CD4-positive, CD25-positive, alpha-beta regulatory T cell (primary cell): Measurements from ENCODE around the gene FAM76A. TPM values are rescaled to one million over a fixed set of nuclear protein-coding genes. Genes with fewer than 3 reads are reported as not detected.

Experiments used
- ATAC-seq, 2 donors: fragments of 150-1000 bp; cut with Tn5 transposase; one replicate each; pipeline ENCODE4 v1.10.0; 2021; ENCODE audit warnings: low read depth in 2 of 2, moderate number of reproducible peaks in 2 of 2, moderate library complexity in 1 of 2
- DNase-seq, 3 donors: peaks; one replicate each; pipeline versions ENCODE4 v3.0.0 to v3.0.0-alpha.2; 2012 to 2022; ENCODE audit warnings: mixed read lengths in 1 of 3
- H3K27ac ChIP-seq: one replicate; pipeline ENCODE4 v1.7.0; 2013; ENCODE audit warnings: mild to moderate bottlenecking, low read length; ENCODE audit not compliant: insufficient read depth, poor library complexity, severe bottlenecking
- H3K27me3 ChIP-seq: one replicate; pipeline ENCODE4 v1.7.0; 2013; ENCODE audit warnings: low read length; ENCODE audit not compliant: control insufficient read depth, insufficient read depth
- H3K36me3 ChIP-seq: one replicate; pipeline ENCODE4 v1.7.0; 2013; ENCODE audit warnings: mild to moderate bottlenecking, low read length, moderate library complexity; ENCODE audit not compliant: control insufficient read depth, insufficient read depth
- H3K4me1 ChIP-seq: 2 replicates; pipeline ENCODE4 v1.7.0; 2013; ENCODE audit warnings: mild to moderate bottlenecking, low read length; ENCODE audit not compliant: insufficient read depth, control insufficient read depth, poor library complexity, severe bottlenecking
- H3K4me3 ChIP-seq: one replicate; pipeline ENCODE4 v1.7.0; 2013; ENCODE audit warnings: low read depth, mild to moderate bottlenecking, low read length, moderate library complexity
- H3K9me3 ChIP-seq, 2 experiments: 1 replicate in 1 of 2; 2 replicates in 1 of 2; pipeline ENCODE4 v1.7.0; 2013; ENCODE audit warnings: low read length in 2 of 2, mild to moderate bottlenecking in 1 of 2, moderate library complexity in 1 of 2; ENCODE audit not compliant: control insufficient read depth in 2 of 2
- H3K27ac Mint-ChIP-seq, 3 donors: one replicate each; pipeline ENCODE4 v1.8.0; 2020 to 2022; ENCODE audit warnings: mild to moderate bottlenecking in 3 of 3, mixed read lengths in 3 of 3, moderate library complexity in 2 of 3
- H3K27me3 Mint-ChIP-seq: one replicate; pipeline ENCODE4 v1.8.0; 2022; ENCODE audit warnings: mild to moderate bottlenecking, mixed read lengths
- H3K36me3 Mint-ChIP-seq: one replicate; pipeline ENCODE4 v1.8.0; 2020; ENCODE audit warnings: mixed read lengths
- H3K4me1 Mint-ChIP-seq, 4 donors: one replicate each; pipeline ENCODE4 v1.8.0; 2020 to 2022; ENCODE audit warnings: mixed read lengths in 4 of 4, mild to moderate bottlenecking in 1 of 4
- H3K4me3 Mint-ChIP-seq, 4 donors: one replicate each; pipeline ENCODE4 v1.8.0; 2020 to 2022; ENCODE audit warnings: mild to moderate bottlenecking in 4 of 4, mixed read lengths in 4 of 4, moderate library complexity in 3 of 4
- H3K9me3 Mint-ChIP-seq, 7 donors: one replicate each; pipeline ENCODE4 v1.8.0; 2020 to 2022; ENCODE audit warnings: mixed read lengths in 7 of 7, mild to moderate bottlenecking in 3 of 7, moderate library complexity in 2 of 7
- polyA plus RNA-seq, 4 donors: library from polyadenylated mRNA; unstranded; fragments of 300-500 nt; fragmentation: Illumina TruSeq; gene quantifications; one replicate each; pipeline ENCODE4 v1.2.3, GENCODE V29; 2021
- total RNA-seq: library from RNA; stranded (reverse); gene quantifications from one replicate; pipeline ENCODE4 v1.2.3, GENCODE V29; 2022

FAM76A gene
- total and polyA plus RNA-seq, 5 donors from 2014 or later = 6.9 to 18.7 (median 10.9) TPM

GRCh38 chr1:27710574-27710973 lies 15.2 kb upstream of the FAM76A start:
- H3K36me3 Mint-ChIP-seq = no peaks in the 10 kb centered on the region
- H3K27me3 ChIP-seq = peaks cover 3% of the 10 kb centered on the region
- no peaks in the 10 kb centered on the region for H3K4me1 ChIP-seq
- H3K27ac Mint-ChIP-seq = no peak overlapping the region
- no peaks in the 10 kb centered on the region for H3K36me3 ChIP-seq
- no peak overlapping the region for H3K27ac ChIP-seq
- no peaks in the 10 kb centered on the region for H3K9me3 ChIP-seq
- H3K4me3 ChIP-seq = no peak overlapping the region
- ATAC-seq (no peak), DNase-seq (no peak)
- peaks cover 0 to 7% (median 0%) of the 10 kb centered on the region in 7 donors for H3K9me3 Mint-ChIP-seq
- H3K4me1 Mint-ChIP-seq = no peaks in the 10 kb centered on the region
- peaks cover 13% of the 10 kb centered on the region for H3K27me3 Mint-ChIP-seq
- no peak overlapping the region for H3K4me3 Mint-ChIP-seq

GRCh38 chr1:27713139-27713725 lies 12.5 kb upstream of the FAM76A start:
- Mint-ChIP-seq H3K36me3 (no peaks in the 10 kb centered on the region), H3K27ac (peak overlapping the region in 1 of 3 donors; percentile 49), H3K9me3 (peaks cover 0 to 10% (median 5%) of the 10 kb centered on the region in 7 donors), H3K4me3 (no peak overlapping the region), H3K27me3 (peaks cover 16% of the 10 kb centered on the region), H3K4me1 (no peaks in the 10 kb centered on the region)
- DNase-seq = no peak
- Histone ChIP-seq H3K9me3 (peaks cover 9 to 10% of the 10 kb centered on the region in 2 experiments), H3K4me3 (no peak overlapping the region), H3K4me1 (no peaks in the 10 kb centered on the region), H3K36me3 (no peaks in the 10 kb centered on the region), H3K27me3 (peaks cover 15% of the 10 kb centered on the region), H3K27ac (no peak overlapping the region)
- no peak for ATAC-seq

DNA sequence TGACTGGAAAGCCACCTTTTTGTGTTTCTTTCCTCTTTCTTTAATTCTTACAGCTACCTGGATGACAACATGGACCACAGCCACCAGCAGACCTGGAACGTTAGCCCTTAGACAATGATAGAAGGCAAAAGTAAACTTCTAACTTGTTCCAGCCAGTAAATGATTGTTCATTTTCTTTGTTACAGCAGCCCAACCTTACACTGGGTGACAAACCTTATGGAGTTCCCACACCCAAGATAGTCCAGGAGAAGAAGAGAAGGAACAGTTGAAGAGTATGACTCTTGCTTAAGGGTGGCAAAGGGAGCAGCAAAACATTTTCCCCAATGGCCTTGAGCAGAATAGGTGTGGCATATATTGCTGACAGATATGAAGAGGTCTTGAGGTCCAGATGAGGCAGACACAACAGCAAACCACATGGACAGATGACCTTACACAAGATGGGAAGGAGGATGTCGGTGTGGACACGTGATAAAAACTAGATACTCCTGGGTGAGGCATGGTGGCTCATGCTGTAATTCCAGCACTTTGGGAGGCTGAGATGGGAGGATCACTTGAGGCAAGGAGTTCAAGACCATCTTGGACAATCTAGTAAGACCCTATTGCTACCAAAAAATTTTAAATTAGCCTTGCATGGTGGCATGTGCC lies 11.8 kb upstream of the FAM76A start:
- Histone ChIP-seq H3K27ac (no peak overlapping the region), H3K4me1 (no peaks in the 10 kb centered on the region), H3K36me3 (no peaks in the 10 kb centered on the region), H3K4me3 (no peak overlapping the region), H3K27me3 (peaks cover 12% of the 10 kb centered on the region), H3K9me3 (peaks cover 9 to 10% of the 10 kb centered on the region in 2 experiments)
- Mint-ChIP-seq H3K36me3 (no peaks in the 10 kb centered on the region), H3K9me3 (peaks cover 0 to 10% (median 5%) of the 10 kb centered on the region in 7 donors), H3K4me3 (no peak overlapping the region), H3K4me1 (no peaks in the 10 kb centered on the region), H3K27ac (peak overlapping the region in 1 of 3 donors; percentile 49), H3K27me3 (peaks cover 17% of the 10 kb centered on the region)
- ATAC-seq = no peak
- DNase-seq = no peak

- Histone ChIP-seq H3K4me3 (no peak overlapping the region), H3K36me3 (no peaks in the 10 kb centered on the region), H3K4me1 (no peaks in the 10 kb centered on the region), H3K27me3 (peaks cover 12% of the 10 kb centered on the region), H3K9me3 (peaks cover 9 to 10% of the 10 kb centered on the region in 2 experiments), H3K27ac (no peak overlapping the region)
- no peak overlapping the region for H3K4me3 Mint-ChIP-seq
- DNase-seq = no peak
- no peaks in the 10 kb centered on the region for H3K36me3 Mint-ChIP-seq
- peaks cover 0 to 10% (median 5%) of the 10 kb centered on the region in 7 donors for H3K9me3 Mint-ChIP-seq
- no peak overlapping the region for H3K27ac Mint-ChIP-seq
- peaks cover 26% of the 10 kb centered on the region for H3K27me3 Mint-ChIP-seq
- no peak for ATAC-seq
- H3K4me1 Mint-ChIP-seq = no peaks in the 10 kb centered on the region
Measured at GRCh38 chr1:27716262-27716895, 9.4 kb upstream of the FAM76A start.

- ATAC-seq (peak in 1 of 2 donors; percentile 34), DNase-seq (peak in 2 of 3 donors; percentile 11 to 36)
- H3K27me3 ChIP-seq = peaks cover 12% of the 10 kb centered on the region
- peaks cover 9 to 10% of the 10 kb centered on the region in 2 experiments for H3K9me3 ChIP-seq
- peaks cover 26% of the 10 kb centered on the region for H3K27me3 Mint-ChIP-seq
- H3K4me3 Mint-ChIP-seq = no peak overlapping the region
- H3K27ac ChIP-seq = no peak overlapping the region
- H3K36me3 Mint-ChIP-seq = no peaks in the 10 kb centered on the region
- H3K9me3 Mint-ChIP-seq = peaks cover 0 to 10% (median 3%) of the 10 kb centered on the region in 7 donors
- H3K36me3 ChIP-seq = no peaks in the 10 kb centered on the region
- H3K27ac Mint-ChIP-seq = peak overlapping the region in 1 of 3 donors; percentile 39
- peaks cover 0 to 2% (median under 1%) of the 10 kb centered on the region in 4 donors for H3K4me1 Mint-ChIP-seq
- H3K4me1 ChIP-seq = no peaks in the 10 kb centered on the region
- no peak overlapping the region for H3K4me3 ChIP-seq
Measured at GRCh38 chr1:27719286-27720251, 6.2 kb upstream of the FAM76A start.

- no peaks in the 10 kb centered on the region for H3K9me3 ChIP-seq
- peaks cover 8% of the 10 kb centered on the region for H3K36me3 ChIP-seq
- H3K4me1 ChIP-seq = peaks cover 21% of the 10 kb centered on the region
- Mint-ChIP-seq H3K36me3 (peaks cover 4% of the 10 kb centered on the region), H3K4me3 (peak overlapping the region; percentile 89 to 92 (median 90)), H3K4me1 (peaks cover 6 to 28% (median 18%) of the 10 kb centered on the region in 4 donors), H3K27me3 (peaks cover 5% of the 10 kb centered on the region), H3K27ac (peak overlapping the region; percentile 71 to 99 (median 96)), H3K9me3 (no peaks in the 10 kb centered on the region)
- ATAC-seq (no peak), DNase-seq (no peak)
- peak overlapping the region; percentile 64 for H3K4me3 ChIP-seq
- peak overlapping the region; percentile 88 for H3K27ac ChIP-seq
- H3K27me3 ChIP-seq = no peaks in the 10 kb centered on the region
Measured at GRCh38 chr1:27724961-27725373, 794 bp upstream of the FAM76A start.
